T1000 (cell line): Measurements from ENCODE around the gene MAPK8.
"Not testable (repeated sequence)": the region's sequence is repeated elsewhere in the genome, so short reads cannot be mapped to it uniquely, and the experiment has no call there.

ENCODE experiments used
- DNase-seq: peaks from one replicate; lab custom pipeline; 2025; ENCODE audit warnings: mixed read lengths; lab: John Stamatoyannopoulos, UW

MAPK8 gene

GRCh38 chr10:48418189-48418788 lies 111.8 kb downstream of the MAPK8 start:
- DNase-seq = no peak

DNA sequence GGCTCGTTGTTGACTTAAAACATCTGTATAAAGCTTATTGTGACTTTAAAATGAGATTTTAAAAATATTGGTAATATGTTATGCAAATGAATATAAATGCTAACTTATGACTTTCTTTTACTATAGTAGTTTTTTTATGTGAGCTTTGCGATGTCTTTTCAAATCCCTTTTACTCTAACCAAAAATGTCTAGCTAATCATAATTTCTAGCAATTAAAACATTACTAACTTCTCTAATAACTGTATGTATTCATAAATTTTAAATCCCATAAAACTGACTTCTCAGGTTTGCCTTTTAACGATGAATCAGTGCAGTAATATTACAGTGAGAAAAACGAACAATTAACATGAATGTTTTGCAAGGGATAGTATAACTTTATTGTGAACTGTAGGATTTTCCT lies 113.2 kb downstream of the MAPK8 start:
- no peak for DNase-seq

DNA sequence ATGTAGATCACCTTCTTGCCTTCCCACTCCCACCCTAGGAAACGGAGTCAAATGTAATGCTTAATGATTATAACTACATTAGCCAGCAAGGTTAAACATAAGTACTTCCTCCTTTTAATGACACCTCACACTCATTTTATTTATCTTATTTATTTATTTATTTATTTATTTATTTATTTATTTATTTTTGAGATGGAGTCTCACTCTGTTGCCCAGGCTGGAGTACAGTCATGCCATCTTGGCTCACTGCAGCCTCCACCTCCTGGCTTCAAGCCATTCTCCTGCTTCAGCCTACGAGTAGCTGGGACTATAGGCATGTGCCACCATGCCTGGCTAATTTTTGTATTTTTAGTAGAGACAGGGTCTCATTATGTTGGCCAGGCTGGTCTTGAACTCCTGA lies 115.4 kb downstream of the MAPK8 start:
- DNase-seq = not testable (repeated sequence)

DNA sequence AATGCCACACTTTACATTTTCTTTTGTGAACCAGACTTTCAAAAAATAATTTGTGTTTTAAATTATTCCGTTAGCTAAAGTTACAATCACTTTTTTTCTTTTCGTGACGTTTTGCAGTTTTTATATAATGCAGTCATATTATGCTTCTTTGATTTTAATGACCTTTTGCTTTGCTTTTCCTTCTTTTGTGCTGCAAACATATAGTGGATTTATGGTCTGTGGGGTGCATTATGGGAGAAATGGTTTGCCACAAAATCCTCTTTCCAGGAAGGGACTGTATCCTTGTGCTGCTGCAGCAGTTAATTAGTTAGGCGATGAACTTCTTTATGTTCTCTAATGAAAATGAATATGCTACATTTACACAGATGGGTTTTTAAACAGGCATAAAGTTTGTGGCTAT lies 117.4 kb downstream of the MAPK8 start:
- no peak for DNase-seq

DNA sequence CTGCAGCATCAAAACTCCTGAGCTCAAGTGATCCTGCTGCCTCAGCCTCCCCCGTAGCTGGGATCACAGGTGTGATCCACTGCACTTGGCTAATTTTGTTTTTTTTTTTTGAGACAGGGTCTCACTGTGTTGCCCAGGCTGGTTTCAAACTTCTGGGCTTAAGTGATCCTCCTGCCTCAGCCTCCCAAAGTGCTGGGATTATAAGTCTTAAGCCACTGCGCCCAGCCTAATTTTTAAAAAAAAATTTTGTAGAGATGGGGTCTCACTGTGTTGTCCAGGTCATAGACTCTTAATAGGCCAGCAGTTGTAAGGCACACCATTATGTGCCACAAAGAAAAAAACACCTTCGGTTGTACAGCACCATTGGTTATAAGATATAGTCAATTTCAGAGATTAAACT lies 122.4 kb downstream of the MAPK8 start:
- no peak for DNase-seq

DNA sequence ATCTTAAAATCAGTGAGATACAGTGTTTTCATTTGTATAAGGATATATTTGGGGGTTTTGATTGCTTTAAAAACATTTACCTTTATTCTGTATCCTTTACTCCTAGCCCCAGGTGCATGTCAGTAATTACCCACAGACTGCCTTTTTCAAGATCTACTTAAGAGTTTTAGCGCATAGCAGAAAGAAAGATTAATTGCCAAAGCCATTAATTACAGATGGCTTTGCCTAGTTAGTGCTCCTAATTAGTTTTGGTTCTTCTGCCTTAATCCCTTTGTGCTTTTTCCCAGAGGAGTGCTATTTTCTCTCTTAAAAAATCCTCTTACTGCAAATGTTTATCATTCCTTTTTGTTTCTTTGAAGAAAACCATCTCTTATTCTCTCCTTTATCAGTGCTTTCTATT lies 122.8 kb downstream of the MAPK8 start:
- DNase-seq = no peak

DNA sequence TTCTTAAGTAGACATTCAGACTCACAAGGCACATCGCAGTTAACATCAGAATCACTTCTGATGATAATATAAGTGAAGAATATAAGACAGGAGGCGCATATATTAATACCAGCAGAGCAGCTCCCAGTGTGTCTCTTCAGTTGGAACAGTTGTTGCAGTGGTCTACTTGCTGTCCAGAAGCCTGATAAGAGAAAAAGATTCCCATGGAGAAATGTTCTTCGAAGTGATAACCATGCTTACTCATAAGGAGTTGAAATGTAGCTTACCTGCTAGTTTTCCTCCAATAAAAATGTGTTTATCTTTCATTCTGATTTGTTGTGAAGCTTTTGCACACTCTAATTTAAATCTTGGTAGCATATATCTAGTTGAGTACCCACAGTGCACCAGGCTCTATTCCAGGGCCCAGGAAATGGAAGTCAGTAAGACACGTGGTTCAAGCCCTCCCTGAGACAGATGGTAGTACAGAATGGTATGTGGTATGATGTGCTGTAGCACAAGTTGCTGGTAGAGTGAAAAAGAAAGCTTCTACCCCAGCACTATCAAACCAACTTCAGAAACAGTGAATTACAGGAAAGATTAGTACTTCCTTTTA lies 124.0 kb downstream of the MAPK8 start:
- no peak for DNase-seq

DNA sequence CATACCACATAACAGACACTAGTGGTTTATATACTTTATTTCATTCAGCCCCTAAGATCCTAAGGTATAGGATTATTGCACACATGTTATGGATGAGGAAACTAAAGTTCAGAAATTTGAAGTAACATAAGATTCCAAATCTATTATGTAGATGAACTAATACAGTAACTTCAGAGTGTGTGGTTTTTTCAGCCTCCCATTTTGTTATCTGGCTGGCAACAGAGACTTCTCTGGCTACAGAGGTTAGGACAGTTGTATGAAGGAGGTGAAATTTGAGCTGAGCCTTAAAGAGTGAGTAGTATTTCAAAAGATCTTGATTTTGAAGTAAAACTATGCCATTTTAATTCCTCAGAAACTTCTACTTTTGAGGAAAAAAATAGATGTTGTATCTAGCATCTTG lies 125.4 kb downstream of the MAPK8 start:
- no peak for DNase-seq

- no peak for DNase-seq
Measured at GRCh38 chr10:48437546-48437945, 131.1 kb downstream of the MAPK8 start.

DNA sequence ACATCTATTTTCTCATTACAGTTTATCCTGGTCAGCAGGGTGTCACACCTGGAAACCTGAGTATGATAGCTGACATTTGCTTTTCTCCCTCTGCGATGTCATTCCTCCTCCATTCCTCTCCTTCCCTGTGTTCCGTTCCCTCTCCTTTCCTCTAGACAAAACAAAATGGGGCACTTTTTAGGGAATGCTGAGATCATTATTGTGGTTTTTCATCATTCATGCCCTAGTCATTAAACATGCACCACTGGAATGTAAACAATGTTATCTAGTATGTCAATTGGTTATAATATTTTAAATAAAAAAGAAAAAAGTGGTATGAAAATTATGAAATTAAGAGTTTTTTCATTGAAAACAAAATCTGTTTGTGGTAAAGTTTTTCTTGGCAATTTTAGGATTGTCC lies 132.6 kb downstream of the MAPK8 start:
- no peak for DNase-seq

GRCh38 chr10:48439581-48440041 lies 133.1 kb downstream of the MAPK8 start:
- no peak for DNase-seq

GRCh38 chr10:48440771-48441170 lies 134.3 kb downstream of the MAPK8 start:
- DNase-seq = no peak

DNA sequence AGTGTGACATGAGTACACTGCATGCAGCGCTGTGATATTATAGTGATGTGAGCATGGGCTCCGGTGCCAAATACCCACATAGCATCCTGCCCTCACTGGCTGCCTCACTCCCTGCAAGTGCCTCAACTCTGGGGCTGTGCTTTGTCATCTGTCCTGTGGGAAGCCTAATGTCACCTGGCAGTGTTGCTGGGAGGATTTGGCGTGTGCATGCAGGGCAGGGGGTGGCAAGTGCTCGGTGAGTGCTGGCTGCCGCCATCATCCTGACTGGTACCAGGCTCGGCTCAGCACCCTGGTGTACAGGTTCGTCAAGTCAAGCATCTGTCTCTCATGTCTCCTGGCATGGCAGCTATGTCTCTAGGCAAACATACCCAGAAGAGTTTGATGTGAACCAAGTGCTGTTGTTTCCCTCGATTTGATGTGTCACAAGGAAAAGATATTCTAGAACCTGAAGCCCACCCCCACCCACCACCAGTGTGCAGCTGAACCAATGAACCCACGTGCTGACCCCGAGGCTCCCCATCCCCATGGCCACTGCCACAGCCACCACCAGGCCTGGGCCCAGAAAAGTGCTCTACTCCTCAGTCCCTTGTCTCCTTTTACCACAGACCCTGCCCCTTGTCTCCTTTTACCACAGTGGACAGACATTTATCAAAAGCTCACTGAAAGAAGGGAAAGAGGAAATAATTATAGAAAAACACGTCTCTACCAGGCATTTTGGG lies 135.8 kb downstream of the MAPK8 start:
- DNase-seq = no peak

DNA sequence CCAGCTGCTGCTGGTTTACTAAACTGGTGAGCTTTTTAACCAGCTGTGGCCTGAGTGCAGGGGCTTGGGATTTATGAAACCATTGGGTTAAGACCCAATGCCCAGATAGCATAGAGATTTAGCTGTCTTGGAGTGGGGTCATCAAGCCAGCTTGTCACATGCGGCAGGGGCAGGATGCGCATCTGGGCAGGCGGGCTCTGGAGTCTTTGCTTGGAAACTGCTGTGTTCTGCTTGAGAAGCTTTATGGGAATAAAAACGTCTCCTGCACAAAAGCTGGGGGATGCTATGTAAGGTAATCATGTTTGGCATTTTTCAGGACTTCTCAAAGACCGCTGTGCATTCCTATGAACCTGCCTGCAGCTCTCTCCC lies 136.3 kb downstream of the MAPK8 start:
- DNase-seq = no peak

DNA sequence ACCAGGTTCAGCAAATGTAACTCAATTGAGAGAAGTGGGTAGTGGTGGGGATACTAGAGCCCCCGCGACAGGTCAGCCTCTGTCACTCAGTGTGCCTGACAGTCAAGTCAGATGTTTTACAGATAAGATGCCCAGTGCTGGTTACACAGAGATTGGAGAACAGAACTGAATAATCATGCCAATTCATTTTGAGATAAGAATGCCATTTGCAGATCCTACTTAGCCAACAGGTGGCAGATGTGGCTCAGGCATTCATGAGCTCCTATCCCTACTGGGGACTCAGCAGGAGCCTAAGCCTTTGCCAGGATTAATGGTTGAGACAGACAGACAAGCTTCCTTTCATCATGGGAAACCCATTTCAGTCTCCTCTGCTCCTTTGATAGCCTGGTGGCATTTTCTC lies 137.8 kb downstream of the MAPK8 start:
- no peak for DNase-seq

DNA sequence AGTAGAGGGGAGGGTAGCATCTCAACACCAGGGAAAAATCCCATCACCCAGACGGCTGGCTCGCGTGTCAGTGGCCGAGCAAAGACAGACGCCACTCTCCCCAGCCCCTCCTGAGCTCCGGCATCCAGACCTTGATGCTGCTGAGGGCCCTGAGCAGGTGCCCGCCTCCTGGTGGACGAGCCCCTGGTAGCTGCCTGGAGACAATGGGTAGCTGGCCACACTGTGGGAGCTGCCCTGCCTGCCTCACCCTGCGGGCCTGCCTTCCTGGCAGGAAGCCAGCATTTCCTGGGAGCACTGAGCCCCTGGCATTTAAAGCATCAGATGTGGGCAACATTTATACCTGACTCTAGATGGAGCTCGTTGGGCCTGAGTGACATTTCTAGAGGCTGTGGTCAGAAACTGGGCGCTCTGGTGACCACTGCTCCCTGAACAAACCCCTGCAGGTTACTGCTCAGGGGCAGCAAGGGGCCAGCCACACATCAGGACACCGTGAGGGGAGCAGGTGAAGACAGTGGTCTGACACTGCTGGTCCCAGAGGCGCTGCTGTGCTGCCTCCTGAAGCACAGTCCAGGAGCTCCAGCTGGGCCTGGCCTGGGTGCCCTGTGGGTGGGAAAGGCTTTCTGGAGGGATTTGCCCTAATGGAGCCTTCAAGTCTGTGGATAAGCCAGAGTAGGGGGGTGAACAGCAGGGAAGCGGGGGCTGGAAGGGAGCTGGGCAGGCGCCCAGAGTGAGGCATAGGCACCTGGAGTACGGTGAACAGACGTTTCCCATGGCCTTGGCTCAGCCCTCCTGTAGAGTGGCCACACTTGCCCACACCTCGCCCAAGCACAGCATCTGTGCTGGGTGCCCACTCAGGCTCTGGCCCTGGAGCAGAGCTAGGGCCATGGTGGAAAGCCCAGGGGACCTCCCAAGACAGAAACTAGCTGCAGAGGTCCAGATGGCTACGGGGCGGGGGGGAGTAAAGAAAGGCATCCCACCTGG lies 138.7 kb downstream of the MAPK8 start:
- no peak for DNase-seq

DNA sequence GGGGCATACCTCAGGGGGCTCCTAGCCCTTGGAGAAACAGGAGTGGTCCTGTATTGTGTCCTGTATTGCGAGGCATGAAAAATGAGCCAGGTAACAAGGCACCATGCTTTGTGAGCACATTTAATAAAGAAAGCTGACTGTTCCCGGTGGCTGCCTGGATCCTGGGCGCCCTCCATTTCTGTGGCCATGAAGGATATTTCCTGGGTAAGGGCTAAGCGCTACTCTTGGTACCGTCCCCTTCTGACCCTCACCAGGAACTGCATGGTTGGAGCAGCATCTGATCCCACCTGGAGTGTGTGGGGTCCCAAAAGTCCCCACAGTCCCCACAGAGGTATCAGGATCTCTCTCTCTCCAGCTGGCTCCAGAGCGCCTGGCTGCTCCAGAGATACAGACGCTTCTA lies 139.5 kb downstream of the MAPK8 start:
- DNase-seq = no peak

DNA sequence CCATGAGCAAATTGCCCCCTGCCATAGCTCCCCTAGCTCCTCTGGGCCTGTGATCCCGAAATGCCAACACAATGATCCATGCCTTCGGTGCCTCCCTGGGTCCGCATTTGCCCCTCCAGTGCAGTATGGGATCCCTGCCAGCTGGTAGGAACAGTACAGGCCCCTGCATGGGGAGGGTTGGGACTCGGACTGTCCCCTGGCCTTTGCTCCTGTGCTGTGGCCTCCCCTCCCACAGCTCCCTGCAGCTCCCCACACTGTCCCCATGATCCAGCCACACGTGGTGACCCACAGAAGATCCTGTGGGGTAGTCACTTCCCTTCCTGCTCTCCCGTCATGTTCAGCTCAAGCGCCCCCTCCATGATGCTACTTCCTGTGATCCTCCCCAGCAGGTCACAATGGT lies 140.3 kb downstream of the MAPK8 start:
- no peak for DNase-seq

- no peak for DNase-seq
Measured at GRCh38 chr10:48447356-48448215, 141.1 kb downstream of the MAPK8 start.

DNA sequence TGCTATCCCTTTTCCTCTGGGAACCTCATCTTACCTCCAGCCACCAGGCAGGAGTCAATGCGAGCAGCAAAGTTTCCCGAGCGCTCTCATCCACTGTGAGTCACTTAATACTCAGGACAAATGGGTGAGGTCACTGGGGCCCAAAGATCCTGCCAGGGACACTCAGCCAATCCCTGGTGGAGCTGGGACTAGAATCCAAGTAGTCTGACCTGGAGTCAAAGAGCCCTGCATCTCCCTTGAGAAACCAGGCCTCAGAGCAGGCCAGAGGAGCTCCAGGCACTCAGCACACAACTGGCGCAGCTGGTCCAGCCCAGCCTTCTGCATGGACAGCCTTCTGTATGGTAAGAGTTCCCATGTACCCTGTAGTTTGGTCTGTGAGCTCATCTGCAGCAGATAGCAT lies 142.3 kb downstream of the MAPK8 start:
- peak; percentile 36 for DNase-seq

GRCh38 chr10:48449501-48450232 lies 143.2 kb downstream of the MAPK8 start:
- DNase-seq = no peak
